Activated gamma-delta T cell (primary cell): ENCODE measurements around the gene SERINC5.
"Not testable (repeated sequence)": the region's sequence is repeated elsewhere in the genome, so short reads cannot be mapped to it uniquely, and the experiment has no call there.

ENCODE experiments used
- DNase-seq: peaks from one replicate; lab custom pipeline; 2025; lab: John Stamatoyannopoulos, UW

SERINC5 gene

GRCh38 chr5:80138486-80138885 lies 117.4 kb downstream of the SERINC5 start:
- no peak for DNase-seq

DNA sequence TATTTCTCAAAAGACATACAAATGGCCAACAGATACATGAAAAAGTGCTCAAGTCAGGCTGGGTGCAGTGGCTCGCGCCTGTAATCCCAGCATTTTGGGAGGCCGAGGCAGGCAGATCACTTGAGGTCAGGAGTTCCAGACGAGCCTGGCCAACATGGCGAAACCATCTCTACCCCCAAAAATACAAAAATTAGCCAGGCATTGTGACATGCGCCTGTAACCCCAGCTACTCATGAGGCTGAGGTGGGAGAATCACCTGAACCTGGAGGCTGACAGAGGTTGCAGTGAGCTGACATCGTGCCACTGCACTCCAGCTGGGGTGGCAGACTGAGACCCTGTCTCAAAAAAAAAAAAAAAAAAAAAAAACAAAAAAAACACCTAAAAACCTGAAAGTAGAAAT lies 119.0 kb downstream of the SERINC5 start:
- DNase-seq: not testable (repeated sequence)

- DNase-seq: no peak
These were observed 121.0 kb downstream of the SERINC5 start for GRCh38 chr5:80134876-80135275.

DNA sequence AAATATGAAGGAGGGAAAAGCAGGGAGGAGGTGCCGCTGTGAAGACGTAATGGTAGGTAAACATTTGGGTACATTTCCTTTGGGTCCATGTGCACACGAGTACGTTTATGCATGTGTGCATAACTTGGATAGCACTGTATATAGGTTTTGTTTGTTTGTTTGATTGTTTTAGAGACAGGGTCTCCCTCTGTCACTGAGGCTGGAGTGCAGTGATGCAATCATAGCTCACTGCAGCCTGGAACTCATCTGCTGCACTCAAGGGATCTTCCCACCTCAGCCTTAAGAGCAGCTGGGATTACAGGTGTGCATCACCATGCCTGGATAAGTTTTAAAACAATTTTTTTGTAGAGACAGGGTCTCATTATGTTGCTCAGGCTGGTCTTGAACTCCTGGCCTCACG lies 126.7 kb downstream of the SERINC5 start:
- no peak for DNase-seq

DNA sequence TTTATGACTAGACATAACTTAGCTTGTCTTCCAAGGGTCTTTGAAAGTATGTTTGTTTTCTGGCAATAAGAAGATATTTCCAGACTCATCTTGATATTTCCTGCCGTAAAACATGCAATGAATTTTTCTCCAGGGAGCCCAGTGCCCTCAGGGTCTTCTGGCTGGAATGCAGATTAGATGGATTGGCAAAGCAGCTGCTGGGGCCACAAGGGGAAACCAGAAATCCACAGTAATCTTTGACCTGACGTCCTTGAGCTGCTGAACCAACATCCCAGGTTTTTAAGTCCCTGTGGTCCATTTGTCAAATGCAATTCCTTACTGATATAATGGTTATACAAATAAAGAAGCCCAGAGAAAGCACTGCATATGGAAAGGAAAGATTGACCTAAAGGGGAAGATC lies 127.7 kb downstream of the SERINC5 start:
- no peak for DNase-seq

- DNase-seq: no peak
These were observed 128.7 kb downstream of the SERINC5 start for GRCh38 chr5:80127116-80127552.

- no peak for DNase-seq
These were observed 129.8 kb downstream of the SERINC5 start for GRCh38 chr5:80125962-80126480.

DNA sequence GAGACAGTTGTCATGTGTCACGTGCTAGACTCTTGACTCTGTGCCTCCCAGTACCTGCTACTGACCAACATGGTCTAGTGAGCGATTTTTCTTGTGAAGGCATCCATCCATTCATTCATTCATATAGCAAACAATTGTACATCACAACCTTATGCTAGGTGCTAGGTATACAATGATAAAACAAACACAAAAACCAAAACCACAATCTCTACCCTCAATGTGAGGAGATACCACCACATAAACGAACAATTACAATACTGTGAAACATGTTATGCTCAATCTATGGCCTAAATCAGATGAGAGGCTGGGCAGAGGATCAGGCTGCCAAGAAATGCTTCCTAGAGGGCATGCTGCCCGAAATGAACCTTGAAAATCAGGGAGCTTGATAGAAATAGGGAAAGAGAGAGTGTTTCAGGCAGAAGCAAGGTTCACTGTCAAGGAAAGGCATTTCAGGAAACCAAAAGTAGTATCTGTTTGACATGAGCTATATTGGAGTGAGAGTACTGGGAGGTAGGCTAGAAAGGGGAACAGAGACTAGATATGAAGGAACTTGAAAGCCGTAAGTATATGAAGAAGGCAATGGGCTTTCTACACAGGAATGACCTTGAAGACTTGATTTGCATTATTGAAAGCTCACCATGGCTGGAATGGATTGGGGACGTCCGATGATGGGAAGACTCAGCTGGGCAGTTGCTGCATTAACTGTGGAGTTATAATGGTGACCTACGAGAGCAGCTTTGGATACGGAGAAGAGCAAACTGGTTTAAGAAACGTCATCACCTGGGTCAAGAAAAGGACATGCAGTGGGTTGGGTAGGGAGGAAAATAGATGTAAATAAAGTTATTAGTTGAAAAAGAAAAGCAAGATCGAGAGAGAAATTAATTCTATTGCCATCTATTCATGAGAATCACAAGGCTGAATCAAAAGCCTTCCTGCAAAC lies 130.6 kb downstream of the SERINC5 start:
- no peak for DNase-seq

GRCh38 chr5:80124121-80124918 lies 131.5 kb downstream of the SERINC5 start:
- no peak for DNase-seq

- DNase-seq: no peak
These were observed 133.3 kb downstream of the SERINC5 start for GRCh38 chr5:80122579-80122978.

- no peak for DNase-seq
These were observed 136.5 kb downstream of the SERINC5 start for GRCh38 chr5:80119372-80119771.

DNA sequence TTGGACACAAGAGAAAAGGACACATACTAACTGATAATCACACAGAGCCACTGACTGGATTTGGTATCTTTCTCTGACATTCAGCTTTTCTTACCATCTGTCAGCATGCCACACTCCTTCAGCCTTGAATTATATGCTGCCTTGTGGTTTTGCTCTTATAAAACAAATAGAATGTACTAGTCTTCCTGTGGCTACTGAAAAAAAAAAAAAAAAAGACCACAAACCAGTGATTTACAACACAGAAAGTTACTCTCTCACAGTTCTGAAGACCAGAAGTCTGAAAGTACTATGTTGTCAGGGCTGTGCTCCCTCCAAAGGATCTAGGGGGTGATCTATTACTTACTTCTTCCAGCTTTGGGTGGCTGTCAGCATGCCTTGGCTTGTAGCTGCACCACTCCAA lies 138.4 kb downstream of the SERINC5 start:
- no peak for DNase-seq

DNA sequence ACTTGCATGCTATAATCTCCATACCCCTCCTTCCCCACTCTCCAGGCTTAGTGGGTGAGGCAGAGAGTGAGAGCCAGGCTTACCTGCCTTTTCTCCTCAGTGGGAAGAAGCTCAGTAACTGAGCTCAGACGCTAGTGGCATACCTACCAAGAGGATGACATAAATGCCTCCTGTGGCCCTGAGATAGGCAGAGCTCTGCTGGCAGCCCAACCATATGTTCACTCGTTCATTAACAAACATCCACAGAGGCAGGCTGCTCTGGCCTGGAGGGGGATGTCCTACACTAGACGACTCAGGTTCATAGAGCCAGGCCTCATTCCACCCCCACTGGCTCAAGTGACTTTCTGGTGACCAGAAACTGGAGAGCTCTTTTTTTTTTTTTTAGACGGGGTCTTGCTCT lies 139.4 kb downstream of the SERINC5 start:
- DNase-seq: no peak

- DNase-seq: no peak
These were observed 139.8 kb downstream of the SERINC5 start for GRCh38 chr5:80116000-80116399.

DNA sequence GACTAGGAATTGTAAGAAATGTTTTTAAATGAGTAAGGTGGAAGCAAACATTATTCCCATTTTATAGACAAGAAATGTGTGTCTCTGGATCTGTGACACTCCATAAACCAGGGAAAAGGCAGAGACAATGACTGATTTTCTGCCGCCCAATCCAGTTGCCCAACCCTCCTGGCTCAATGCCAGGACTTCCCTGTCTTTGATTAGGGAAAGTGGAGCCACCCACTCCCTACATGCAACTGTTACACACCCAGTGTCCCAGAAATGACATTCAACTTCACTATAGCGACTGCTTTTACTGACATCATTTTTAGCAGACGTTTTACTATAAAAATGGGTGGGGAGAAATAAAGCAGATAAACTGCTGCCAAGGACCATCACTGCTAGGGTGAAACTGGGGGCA lies 141.0 kb downstream of the SERINC5 start:
- no peak for DNase-seq

GRCh38 chr5:80111376-80111990 lies 144.4 kb downstream of the SERINC5 start:
- not testable (repeated sequence) for DNase-seq

DNA sequence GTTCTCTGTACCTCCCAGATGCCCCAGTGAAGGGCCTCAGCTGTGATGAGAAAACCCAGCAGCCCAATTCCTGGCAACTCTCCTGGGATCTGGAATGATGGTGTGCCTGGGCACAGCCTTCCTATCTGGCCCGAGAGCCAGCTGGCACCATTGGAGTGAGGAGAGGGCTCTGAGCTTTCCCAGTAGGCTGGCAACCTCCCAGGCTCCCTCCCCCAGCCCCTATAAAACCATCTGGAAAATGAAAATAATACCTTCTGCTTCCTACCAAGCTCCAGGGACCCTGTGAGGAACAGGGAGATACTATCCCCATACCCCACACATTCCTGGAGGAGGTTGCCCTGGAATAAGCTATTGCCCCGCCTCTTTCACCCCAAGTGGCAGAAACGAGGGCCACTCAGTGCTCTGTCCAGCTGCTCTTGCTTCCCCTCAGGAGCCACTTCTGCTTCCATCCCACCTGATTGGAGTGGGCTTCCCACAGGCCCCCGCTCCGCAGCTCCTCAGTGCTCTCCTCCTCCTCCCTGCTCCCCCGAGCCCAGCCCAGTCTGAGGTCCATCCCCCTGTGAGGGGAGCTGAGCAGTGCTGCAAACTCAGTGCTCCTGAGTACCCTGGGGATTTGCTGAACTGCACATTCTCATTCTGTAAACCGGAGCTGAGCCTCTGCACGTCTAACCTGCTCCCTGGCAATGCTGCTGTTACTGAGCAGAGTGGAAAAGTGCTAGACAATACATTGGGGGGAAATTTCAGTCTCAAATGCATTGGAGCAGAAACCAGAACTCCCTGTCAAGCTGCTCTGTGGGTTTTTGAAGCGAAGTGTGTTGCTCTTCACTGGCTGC lies 146.0 kb downstream of the SERINC5 start:
- no peak for DNase-seq

DNA sequence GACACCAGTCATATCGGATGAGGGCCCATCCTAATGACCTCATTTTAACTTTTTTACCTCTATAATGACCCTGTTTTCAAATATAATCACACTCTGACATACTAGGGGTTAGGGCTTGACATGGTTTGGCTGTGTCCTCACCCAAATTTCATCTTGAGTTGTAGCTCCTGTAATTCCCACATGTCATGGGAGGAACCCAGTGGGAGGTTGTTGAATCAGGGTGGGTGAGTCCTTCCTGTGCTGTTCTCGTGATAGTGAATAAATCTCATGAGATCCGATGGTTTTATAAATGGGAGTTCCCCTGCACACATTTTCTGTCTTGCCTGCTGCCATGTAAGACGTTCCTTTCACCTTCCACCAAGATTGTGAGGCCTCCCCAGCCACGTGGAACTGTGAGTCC lies 148.9 kb downstream of the SERINC5 start:
- no peak for DNase-seq

GRCh38 chr5:80105698-80106439 lies 150.0 kb downstream of the SERINC5 start:
- no peak for DNase-seq

DNA sequence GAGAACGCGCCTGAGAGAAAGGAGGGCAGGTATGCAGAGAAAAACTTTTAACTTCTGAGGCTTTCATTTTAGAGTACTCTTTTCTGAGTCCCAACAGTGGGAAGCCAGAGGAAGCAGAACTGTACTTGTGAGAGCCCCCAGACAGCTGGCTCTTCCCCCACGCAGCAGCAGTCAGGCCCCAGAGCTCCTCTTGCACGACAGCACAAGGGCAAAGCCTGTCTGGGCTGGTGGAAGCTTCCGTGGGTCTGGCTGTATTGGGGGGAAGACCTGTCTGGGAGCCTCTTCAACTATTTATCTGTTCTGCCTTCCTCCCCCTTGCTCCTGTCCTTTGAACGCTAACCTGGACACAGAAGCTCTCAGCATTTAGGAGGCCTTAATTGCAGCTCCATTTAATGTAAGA lies 152.5 kb downstream of the SERINC5 start:
- no peak for DNase-seq

GRCh38 chr5:80101993-80102392 lies 153.9 kb downstream of the SERINC5 start:
- DNase-seq: no peak
